Fibroblast of lung (primary cell): Measurements from ENCODE around the gene TMC2. TPM values are rescaled to one million over a fixed set of nuclear protein-coding genes. Genes with fewer than 3 reads are reported as not detected.

Experiments
- DNase-seq, 2 donors: peaks; one replicate each; pipeline versions ENCODE4 v3.0.0 to v3.0.0-alpha.2; 2010; ENCODE audit warnings: low read depth in 2 of 2
- H2AFZ ChIP-seq: 2 replicates; pipeline ENCODE4 v1.5.1; 2012; ENCODE audit warnings: low read length, control low read depth, inconsistent platforms
- H3K27ac ChIP-seq: 2 replicates; pipeline ENCODE4 v1.5.1; 2011; ENCODE audit warnings: low read length, control low read depth; ENCODE audit not compliant: insufficient read depth
- H3K27me3 ChIP-seq: 2 replicates; pipeline ENCODE4 v1.5.1; 2011; ENCODE audit warnings: mild to moderate bottlenecking, low read length; ENCODE audit not compliant: control insufficient read depth, insufficient read depth
- H3K36me3 ChIP-seq: 2 replicates; pipeline ENCODE4 v1.5.1; 2011; ENCODE audit warnings: low read length; ENCODE audit not compliant: control insufficient read depth, insufficient read depth
- H3K4me1 ChIP-seq: 2 replicates; pipeline ENCODE4 v1.5.1; 2011; ENCODE audit warnings: low read length; ENCODE audit not compliant: control insufficient read depth, insufficient read depth; ENCODE audit errors: extremely low read depth
- H3K4me2 ChIP-seq: 2 replicates; pipeline ENCODE4 v1.5.1; 2011; ENCODE audit warnings: low read length, control low read depth; ENCODE audit not compliant: insufficient read depth; ENCODE audit errors: extremely low read depth
- H3K4me3 ChIP-seq, 4 experiments: fragments of 200-600 bp in 1 of 4; sonication (generic) in 1 of 4; replicated peaks in 1 of 4; 2 replicates each; pipeline ENCODE4 v1.5.1; 2011 to 2016; ENCODE audit warnings: low read length in 4 of 4, low read depth in 3 of 4, mild to moderate bottlenecking in 3 of 4, control low read depth in 2 of 4, inconsistent platforms in 1 of 4, mixed read lengths in 1 of 4; ENCODE audit not compliant: insufficient read depth in 1 of 4; ENCODE audit errors: control extremely low read depth in 1 of 4
- H3K79me2 ChIP-seq: 2 replicates; pipeline ENCODE4 v1.5.1; 2012; ENCODE audit warnings: mild to moderate bottlenecking, low read length, inconsistent platforms; ENCODE audit not compliant: control insufficient read depth, insufficient read depth
- H3K9ac ChIP-seq: 2 replicates; pipeline ENCODE4 v1.5.1; 2011; ENCODE audit warnings: mild to moderate bottlenecking, low read length, control low read depth; ENCODE audit not compliant: insufficient read depth
- H3K9me3 ChIP-seq: 2 replicates; pipeline ENCODE4 v1.5.1; 2012; ENCODE audit warnings: low read depth, low read length; ENCODE audit not compliant: control insufficient read depth, insufficient read depth
- H4K20me1 ChIP-seq: 2 replicates; pipeline ENCODE4 v1.5.1; 2011; ENCODE audit warnings: low read length; ENCODE audit not compliant: control insufficient read depth, insufficient read depth; ENCODE audit errors: extremely low read depth
- EZH2 ChIP-seq: IDR thresholded peaks from 2 replicates; pipeline ENCODE4 v1.5.1; 2012; ENCODE audit warnings: low read length, control low read depth, mild to moderate bottlenecking; ENCODE audit errors: missing control alignments
- polyA plus RNA-seq, 2 donors: library from polyadenylated mRNA; depleted of rRNA in 1 of 2; stranded (reverse) in 1 of 2; unstranded in 1 of 2; fragments of >200 nt; gene quantifications; 2 replicates each; pipeline ENCODE4 v1.2.1, GENCODE V29; 2011 to 2012; ENCODE audit warnings: missing spikeins in 1 of 2
- total RNA-seq: library from RNA; depleted of rRNA; stranded (reverse); fragments of >200 nt; gene quantifications from 2 replicates; pipeline ENCODE4 v1.2.1, GENCODE V29; 2014
- TF ChIP-seq, protein P1 (sequence below), 2 donors: IDR thresholded peaks in 1 of 2; conservative IDR thresholded peaks in 1 of 2; 1 replicate in 1 of 2; 2 replicates in 1 of 2; pipeline ENCODE4 v1.5.1; 2011 to 2012; ENCODE audit warnings: low read length in 2 of 2, control low read depth in 1 of 2, inconsistent platforms in 1 of 2, low read depth in 1 of 2, mild to moderate bottlenecking in 1 of 2

The TMC2 gene
- total and polyA plus RNA-seq, 2 donors (not counting 1 experiment from before 2014, with no cell fraction given) = under 0.01 TPM; not detected in 1

DNA sequence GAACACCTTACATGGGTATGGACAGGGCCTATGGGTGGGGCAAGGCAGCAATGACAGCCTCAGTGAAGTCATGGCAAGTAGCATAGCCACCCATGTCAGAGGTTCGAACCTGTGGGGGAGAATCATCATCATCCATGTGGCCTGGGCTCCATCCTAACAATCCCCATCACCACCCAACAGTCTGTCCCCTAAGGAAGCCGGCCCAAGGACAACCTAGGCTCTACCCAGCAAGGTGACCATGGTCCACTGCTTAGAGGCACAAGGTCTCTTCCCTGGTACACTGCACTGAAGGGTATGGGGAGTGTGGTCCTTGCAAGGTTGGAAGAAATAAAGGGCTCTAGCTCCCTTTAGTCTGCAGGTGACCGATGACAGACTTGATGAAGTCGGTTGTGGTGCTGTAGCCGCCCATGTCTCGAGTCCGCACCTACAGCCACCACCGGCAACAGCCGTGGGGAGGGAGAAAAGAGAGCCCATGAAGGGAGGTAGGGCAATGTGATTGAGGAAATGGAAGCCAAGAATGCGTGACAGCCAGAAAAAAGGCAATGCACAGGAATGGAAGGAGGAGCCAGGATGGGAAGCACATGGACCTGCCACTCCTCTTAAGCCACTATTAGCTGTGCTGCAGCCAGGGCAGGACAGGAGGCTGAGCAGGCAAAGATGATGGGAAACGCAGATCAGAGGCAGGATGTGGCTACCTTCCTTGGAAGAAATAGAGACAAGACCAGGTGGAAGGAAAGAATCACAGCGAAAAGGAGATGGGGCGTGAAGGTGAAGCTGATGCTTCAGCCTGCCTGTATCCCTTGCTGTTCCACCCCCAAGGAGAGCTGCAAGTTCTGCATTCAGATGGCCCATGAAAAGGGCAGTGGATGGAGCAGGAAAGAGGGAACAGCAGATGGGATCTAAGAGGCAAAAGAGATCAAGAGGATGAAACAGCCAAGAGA is 122.3 kb downstream of the TMC2 start:
- Histone ChIP-seq H3K79me2 (peaks cover 32% of the 10 kb centered on the region), H3K4me1 (peaks cover 8% of the 10 kb centered on the region), H3K9me3 (no peaks in the 10 kb centered on the region), H3K4me2 (no peak overlapping the region), H3K9ac (no peak overlapping the region), H3K27me3 (no peaks in the 10 kb centered on the region), H3K4me3 (no peak overlapping the region), H4K20me1 (peaks cover 4% of the 10 kb centered on the region), H2AFZ (no peak overlapping the region), H3K27ac (no peak overlapping the region), H3K36me3 (peaks cover 46% of the 10 kb centered on the region)
- TF ChIP-seq EZH2 = no peak
- TF ChIP-seq, protein P1, sequence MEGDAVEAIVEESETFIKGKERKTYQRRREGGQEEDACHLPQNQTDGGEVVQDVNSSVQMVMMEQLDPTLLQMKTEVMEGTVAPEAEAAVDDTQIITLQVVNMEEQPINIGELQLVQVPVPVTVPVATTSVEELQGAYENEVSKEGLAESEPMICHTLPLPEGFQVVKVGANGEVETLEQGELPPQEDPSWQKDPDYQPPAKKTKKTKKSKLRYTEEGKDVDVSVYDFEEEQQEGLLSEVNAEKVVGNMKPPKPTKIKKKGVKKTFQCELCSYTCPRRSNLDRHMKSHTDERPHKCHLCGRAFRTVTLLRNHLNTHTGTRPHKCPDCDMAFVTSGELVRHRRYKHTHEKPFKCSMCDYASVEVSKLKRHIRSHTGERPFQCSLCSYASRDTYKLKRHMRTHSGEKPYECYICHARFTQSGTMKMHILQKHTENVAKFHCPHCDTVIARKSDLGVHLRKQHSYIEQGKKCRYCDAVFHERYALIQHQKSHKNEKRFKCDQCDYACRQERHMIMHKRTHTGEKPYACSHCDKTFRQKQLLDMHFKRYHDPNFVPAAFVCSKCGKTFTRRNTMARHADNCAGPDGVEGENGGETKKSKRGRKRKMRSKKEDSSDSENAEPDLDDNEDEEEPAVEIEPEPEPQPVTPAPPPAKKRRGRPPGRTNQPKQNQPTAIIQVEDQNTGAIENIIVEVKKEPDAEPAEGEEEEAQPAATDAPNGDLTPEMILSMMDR (conservative IDR thresholded peaks at IDR 0.05 in 1 of 2, IDR thresholded peaks at IDR 0.05 in 1 of 2; ENCODE audit: low read depth in 1 of 2, low read length in 2 of 2) = no peak
- no peak for DNase-seq

DNA sequence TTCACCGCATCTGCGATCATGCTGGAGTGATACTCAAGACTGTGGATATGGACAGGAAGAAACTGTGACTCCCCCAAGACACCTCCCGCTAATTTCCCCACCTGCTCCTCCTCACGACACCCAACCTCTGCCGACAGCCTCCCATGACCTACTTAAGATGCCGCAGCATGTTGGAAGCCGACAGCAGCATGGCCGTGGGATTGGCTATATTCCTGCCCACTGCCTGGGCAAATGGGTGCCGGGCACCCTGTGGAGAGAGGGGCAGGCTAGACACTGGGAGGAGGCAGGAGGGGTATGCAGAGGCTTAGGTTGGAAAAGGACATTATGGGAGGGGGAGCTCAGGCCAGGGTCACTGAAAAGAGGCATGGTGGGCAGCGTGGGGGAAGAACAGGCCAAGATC is 123.2 kb downstream of the TMC2 start:
- H4K20me1 ChIP-seq = no peaks in the 10 kb centered on the region
- no peaks in the 10 kb centered on the region for H3K9me3 ChIP-seq
- no peak overlapping the region for H3K9ac ChIP-seq
- no peak for DNase-seq
- H3K4me3 ChIP-seq = no peak overlapping the region
- H2AFZ ChIP-seq = no peak overlapping the region
- H3K27me3 ChIP-seq = no peaks in the 10 kb centered on the region
- no peak overlapping the region for H3K4me2 ChIP-seq
- TF ChIP-seq EZH2 = no peak
- TF ChIP-seq, protein P1 (conservative IDR thresholded peaks at IDR 0.05 in 1 of 2, IDR thresholded peaks at IDR 0.05 in 1 of 2; ENCODE audit: low read depth in 1 of 2, low read length in 2 of 2) = no peak
- no peak overlapping the region for H3K27ac ChIP-seq
- peaks cover 2% of the 10 kb centered on the region for H3K4me1 ChIP-seq
- H3K36me3 ChIP-seq = peaks cover 38% of the 10 kb centered on the region
- peaks cover 26% of the 10 kb centered on the region for H3K79me2 ChIP-seq

DNA sequence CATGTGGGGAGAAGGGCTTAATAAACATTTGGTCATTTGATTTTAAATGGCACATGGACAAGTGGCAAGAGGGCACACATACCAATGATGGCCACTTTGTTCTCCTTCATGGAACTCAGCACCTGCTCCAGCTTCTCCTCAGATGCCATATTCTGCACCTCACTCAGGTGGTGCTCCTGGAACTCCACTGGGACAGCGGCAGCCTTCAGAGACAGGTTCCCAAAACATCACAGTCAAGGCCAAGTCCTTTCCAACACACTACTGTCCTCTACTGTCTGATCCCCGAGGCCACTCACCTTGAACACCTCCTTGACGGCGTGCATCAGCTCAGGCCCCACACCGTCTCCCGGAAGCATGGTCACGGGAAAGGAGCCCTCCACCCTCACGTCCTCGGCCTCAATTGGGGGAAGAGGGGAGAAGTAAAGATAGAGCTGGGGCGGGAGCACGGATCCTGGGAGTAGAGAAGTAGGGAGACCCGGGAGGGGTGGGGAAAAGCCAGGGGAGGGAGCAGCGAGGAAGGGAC is 127.1 kb downstream of the TMC2 start:
- peaks cover 10% of the 10 kb centered on the region for H3K36me3 ChIP-seq
- H3K4me3 ChIP-seq = peak overlapping the region; percentile 71 to 98 (median 86)
- H3K79me2 ChIP-seq = peaks cover 10% of the 10 kb centered on the region
- H3K4me2 ChIP-seq = peak overlapping the region; percentile 97
- peaks cover 4% of the 10 kb centered on the region for H3K27me3 ChIP-seq
- H3K9ac ChIP-seq = peak overlapping the region; percentile 89
- H3K4me1 ChIP-seq = no peaks in the 10 kb centered on the region
- no peak overlapping the region for H2AFZ ChIP-seq
- peak overlapping the region; percentile 93 for H3K27ac ChIP-seq
- no peaks in the 10 kb centered on the region for H3K9me3 ChIP-seq
- TF ChIP-seq EZH2 = no peak
- TF ChIP-seq, protein P1 (conservative IDR thresholded peaks at IDR 0.05 in 1 of 2, IDR thresholded peaks at IDR 0.05 in 1 of 2; ENCODE audit: low read depth in 1 of 2, low read length in 2 of 2) = no peak
- DNase-seq = no peak
- H4K20me1 ChIP-seq = no peaks in the 10 kb centered on the region
